ENCODE results near the gene MROH2A.

DNA sequence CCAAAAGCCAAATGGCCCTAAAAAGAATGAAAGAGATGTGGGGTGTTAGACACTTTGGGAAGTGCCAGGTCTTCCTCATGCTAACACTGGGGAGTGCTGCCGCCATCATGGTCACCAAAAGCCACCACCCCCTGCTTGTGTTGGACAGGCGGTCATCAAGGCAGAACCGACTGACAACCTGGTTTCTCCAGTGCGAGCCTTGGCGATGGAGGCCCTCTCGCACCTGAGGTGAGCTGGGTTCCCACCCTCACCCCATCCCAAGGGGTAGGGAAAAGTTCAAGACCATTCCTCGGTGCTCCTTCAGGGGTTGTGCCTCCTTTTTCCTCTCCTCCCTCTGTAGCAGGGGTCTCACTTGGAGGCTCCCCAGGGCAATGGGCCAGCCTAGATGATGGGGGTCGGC, 33.6 kb downstream of the MROH2A start:
- no peak for TF ChIP-seq TEAD1 (CRISPR knock-in tag; IDR thresholded peaks at IDR 0.05)
- no peak for TF ChIP-seq NFYB (CRISPR knock-in tag; conservative IDR thresholded peaks at IDR 0.05; ENCODE audit: low read depth)
- no peak for TF ChIP-seq FOXP1 (CRISPR knock-in tag; IDR thresholded peaks at IDR 0.05; ENCODE audit: borderline replicate concordance)
- no peak for TF ChIP-seq ETV6 (CRISPR knock-in tag; IDR thresholded peaks at IDR 0.05)
- TF ChIP-seq FOXK1 (CRISPR knock-in tag; IDR thresholded peaks at IDR 0.05) = no peak
- TF ChIP-seq, protein P1, sequence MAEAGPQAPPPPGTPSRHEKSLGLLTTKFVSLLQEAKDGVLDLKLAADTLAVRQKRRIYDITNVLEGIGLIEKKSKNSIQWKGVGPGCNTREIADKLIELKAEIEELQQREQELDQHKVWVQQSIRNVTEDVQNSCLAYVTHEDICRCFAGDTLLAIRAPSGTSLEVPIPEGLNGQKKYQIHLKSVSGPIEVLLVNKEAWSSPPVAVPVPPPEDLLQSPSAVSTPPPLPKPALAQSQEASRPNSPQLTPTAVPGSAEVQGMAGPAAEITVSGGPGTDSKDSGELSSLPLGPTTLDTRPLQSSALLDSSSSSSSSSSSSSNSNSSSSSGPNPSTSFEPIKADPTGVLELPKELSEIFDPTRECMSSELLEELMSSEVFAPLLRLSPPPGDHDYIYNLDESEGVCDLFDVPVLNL (CRISPR knock-in tag; IDR thresholded peaks at IDR 0.05; ENCODE audit: borderline replicate concordance, low read depth) = no peak
- TF ChIP-seq, protein P2, sequence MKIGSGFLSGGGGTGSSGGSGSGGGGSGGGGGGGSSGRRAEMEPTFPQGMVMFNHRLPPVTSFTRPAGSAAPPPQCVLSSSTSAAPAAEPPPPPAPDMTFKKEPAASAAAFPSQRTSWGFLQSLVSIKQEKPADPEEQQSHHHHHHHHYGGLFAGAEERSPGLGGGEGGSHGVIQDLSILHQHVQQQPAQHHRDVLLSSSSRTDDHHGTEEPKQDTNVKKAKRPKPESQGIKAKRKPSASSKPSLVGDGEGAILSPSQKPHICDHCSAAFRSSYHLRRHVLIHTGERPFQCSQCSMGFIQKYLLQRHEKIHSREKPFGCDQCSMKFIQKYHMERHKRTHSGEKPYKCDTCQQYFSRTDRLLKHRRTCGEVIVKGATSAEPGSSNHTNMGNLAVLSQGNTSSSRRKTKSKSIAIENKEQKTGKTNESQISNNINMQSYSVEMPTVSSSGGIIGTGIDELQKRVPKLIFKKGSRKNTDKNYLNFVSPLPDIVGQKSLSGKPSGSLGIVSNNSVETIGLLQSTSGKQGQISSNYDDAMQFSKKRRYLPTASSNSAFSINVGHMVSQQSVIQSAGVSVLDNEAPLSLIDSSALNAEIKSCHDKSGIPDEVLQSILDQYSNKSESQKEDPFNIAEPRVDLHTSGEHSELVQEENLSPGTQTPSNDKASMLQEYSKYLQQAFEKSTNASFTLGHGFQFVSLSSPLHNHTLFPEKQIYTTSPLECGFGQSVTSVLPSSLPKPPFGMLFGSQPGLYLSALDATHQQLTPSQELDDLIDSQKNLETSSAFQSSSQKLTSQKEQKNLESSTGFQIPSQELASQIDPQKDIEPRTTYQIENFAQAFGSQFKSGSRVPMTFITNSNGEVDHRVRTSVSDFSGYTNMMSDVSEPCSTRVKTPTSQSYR (CRISPR knock-in tag; IDR thresholded peaks at IDR 0.05) = no peak
- TF ChIP-seq, protein P3, sequence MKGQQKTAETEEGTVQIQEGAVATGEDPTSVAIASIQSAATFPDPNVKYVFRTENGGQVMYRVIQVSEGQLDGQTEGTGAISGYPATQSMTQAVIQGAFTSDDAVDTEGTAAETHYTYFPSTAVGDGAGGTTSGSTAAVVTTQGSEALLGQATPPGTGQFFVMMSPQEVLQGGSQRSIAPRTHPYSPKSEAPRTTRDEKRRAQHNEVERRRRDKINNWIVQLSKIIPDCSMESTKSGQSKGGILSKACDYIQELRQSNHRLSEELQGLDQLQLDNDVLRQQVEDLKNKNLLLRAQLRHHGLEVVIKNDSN (CRISPR knock-in tag; IDR thresholded peaks at IDR 0.05) = no peak
- TF ChIP-seq, protein P4, sequence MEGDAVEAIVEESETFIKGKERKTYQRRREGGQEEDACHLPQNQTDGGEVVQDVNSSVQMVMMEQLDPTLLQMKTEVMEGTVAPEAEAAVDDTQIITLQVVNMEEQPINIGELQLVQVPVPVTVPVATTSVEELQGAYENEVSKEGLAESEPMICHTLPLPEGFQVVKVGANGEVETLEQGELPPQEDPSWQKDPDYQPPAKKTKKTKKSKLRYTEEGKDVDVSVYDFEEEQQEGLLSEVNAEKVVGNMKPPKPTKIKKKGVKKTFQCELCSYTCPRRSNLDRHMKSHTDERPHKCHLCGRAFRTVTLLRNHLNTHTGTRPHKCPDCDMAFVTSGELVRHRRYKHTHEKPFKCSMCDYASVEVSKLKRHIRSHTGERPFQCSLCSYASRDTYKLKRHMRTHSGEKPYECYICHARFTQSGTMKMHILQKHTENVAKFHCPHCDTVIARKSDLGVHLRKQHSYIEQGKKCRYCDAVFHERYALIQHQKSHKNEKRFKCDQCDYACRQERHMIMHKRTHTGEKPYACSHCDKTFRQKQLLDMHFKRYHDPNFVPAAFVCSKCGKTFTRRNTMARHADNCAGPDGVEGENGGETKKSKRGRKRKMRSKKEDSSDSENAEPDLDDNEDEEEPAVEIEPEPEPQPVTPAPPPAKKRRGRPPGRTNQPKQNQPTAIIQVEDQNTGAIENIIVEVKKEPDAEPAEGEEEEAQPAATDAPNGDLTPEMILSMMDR (IDR thresholded peaks at IDR 0.05) = no peak
- TF ChIP-seq ATF1 (CRISPR knock-in tag; IDR thresholded peaks at IDR 0.05) = no peak
- TF ChIP-seq, protein P5, sequence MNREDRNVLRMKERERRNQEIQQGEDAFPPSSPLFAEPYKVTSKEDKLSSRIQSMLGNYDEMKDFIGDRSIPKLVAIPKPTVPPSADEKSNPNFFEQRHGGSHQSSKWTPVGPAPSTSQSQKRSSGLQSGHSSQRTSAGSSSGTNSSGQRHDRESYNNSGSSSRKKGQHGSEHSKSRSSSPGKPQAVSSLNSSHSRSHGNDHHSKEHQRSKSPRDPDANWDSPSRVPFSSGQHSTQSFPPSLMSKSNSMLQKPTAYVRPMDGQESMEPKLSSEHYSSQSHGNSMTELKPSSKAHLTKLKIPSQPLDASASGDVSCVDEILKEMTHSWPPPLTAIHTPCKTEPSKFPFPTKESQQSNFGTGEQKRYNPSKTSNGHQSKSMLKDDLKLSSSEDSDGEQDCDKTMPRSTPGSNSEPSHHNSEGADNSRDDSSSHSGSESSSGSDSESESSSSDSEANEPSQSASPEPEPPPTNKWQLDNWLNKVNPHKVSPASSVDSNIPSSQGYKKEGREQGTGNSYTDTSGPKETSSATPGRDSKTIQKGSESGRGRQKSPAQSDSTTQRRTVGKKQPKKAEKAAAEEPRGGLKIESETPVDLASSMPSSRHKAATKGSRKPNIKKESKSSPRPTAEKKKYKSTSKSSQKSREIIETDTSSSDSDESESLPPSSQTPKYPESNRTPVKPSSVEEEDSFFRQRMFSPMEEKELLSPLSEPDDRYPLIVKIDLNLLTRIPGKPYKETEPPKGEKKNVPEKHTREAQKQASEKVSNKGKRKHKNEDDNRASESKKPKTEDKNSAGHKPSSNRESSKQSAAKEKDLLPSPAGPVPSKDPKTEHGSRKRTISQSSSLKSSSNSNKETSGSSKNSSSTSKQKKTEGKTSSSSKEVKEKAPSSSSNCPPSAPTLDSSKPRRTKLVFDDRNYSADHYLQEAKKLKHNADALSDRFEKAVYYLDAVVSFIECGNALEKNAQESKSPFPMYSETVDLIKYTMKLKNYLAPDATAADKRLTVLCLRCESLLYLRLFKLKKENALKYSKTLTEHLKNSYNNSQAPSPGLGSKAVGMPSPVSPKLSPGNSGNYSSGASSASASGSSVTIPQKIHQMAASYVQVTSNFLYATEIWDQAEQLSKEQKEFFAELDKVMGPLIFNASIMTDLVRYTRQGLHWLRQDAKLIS (CRISPR knock-in tag; IDR thresholded peaks at IDR 0.05; ENCODE audit: borderline replicate concordance) = no peak
